NCI-H2227 treated with DMSO at 0.1 percent for 48 hours (cell line): Measurements from ENCODE around the gene SLC22A17.

Source experiments
- DNase-seq: peaks from one replicate; lab custom pipeline; 2025; lab: John Stamatoyannopoulos, UW

SLC22A17 gene

GRCh38 chr14:23307687-23308644 is 44.7 kb downstream of the SLC22A17 start:
- DNase-seq: no peak

- no peak for DNase-seq
Measured at GRCh38 chr14:23307146-23307530, 45.5 kb downstream of the SLC22A17 start.

DNA sequence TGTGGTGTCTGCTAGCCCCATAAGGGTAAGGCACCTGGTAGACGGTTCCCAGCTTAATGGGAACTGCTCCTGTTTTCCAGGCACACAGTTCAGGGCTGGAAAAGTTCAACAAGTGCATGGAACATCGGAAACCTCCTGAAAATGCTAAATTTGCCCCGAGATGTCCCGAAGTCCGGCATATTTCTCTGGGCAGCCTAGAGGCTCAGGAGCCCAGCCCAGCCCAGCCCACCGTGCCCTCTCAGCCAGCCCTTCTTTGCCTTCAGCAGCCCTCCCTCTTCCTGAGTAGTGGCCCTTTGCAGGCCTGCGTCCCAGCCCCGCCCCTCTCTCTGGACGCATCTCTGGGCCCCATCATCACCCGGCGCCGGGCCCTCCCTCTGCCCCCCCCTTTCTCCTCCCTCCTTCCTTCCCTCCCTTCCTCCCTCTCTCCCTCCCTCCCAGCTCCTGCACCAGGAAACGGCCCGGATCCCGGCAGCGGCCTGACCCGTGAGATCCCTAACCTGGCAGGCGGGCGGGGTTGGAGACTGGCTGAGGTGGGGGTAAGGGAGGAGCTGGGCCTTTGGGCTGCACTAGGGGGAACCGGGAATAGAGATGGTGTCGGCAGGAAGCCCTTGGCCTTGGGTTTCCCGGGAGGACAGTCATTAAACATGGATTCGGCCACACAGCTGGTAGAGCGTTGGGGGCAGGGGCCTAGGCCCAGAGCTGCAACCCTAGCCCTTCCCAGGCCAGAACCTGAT is 46.1 kb downstream of the SLC22A17 start, which contains the start of gene BCL2L2:
BCL2L2 (plus strand) TSS at position 422 of the 734 bp plus-strand sequence. CDS start 935 bp downstream, outside the sequence.
- peak; percentile 81 for DNase-seq

- DNase-seq: peak; percentile 56
Measured at GRCh38 chr14:23302290-23303225, 50.1 kb downstream of the SLC22A17 start, which contains the start of gene PPP1R3E. PPP1R3E (minus strand) TSS chr14:23302859; CDS start chr14:23302576, 283 bp downstream.

DNA sequence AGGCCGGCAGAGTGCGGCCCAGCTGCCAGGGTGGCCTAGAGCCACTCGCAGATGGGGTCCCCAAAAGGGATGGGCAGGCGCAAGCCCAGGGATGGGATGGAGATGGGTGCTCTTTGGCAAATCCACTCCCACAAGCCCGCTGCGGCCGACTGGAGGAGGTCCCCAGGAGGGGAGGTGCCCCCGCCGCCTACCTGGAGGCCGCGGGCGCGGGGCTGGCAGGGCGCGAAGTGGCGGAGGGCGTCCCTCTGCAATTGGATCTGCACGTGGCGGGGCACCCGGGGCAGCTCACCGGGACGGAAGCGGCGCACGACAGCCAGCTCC is 50.8 kb downstream of the SLC22A17 start:
- DNase-seq: peak; percentile 79

DNA sequence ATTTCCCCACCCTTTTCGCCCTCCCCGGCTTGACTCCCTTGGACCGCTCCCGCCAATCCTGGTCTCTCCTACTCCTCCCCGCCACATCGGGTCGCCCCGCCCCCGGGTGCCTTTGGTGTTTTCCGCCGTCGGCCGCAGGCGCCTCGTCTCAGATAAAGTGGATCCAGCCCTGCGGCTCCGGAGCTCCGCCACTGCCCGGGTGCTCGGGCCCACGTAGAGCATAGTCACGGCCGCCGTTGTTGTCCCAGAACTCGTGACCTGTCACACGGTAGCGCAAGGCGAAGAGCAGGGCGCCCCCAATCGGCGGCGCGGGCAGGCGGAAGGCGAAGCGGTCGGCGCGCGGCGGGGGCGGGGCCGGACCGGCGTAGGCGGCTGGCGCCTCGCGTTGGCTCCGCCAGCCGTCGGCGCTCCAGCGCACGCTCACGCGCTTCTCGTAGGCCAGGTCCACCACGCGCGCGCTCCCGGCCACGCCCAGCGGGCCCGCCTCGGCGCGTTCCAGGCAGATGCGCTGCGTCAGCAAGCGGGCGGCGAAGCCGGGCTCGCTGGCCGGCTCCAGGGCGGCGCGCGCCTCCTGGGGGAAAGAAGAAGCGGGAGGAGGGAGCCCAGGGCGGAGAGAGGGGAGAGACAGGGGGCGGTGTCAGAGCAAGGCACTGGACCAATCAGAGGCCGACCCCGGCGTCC is 51.3 kb downstream of the SLC22A17 start:
- peak; percentile 99 for DNase-seq

GRCh38 chr14:23300687-23301223 is 51.9 kb downstream of the SLC22A17 start:
- no peak for DNase-seq

GRCh38 chr14:23299986-23300686 is 52.6 kb downstream of the SLC22A17 start:
- no peak for DNase-seq

- DNase-seq: peak; percentile 29
Measured at GRCh38 chr14:23299211-23299957, 53.3 kb downstream of the SLC22A17 start.

- no peak for DNase-seq
Measured at GRCh38 chr14:23297611-23298277, 54.9 kb downstream of the SLC22A17 start.

- no peak for DNase-seq
Measured at GRCh38 chr14:23297096-23297495, 55.6 kb downstream of the SLC22A17 start.
